Smooth muscle cell of the pulmonary artery (primary cell): ENCODE data around the gene IRF3. TPM values are rescaled to one million over a fixed set of nuclear protein-coding genes. Genes with fewer than 3 reads are reported as not detected.

Source experiments
- total RNA-seq: library from RNA; depleted of rRNA; stranded (reverse); fragments of >200 nt; gene quantifications from 2 replicates; pipeline ENCODE4 v1.2.3, GENCODE V29; 2014

IRF3 gene
- 64.3 and 68.0 TPM in 2 replicates for total RNA-seq

GRCh38 chr19:49665351-49666119 is at the start of gene IRF3, which contains the start of gene BCL2L12:
Gene IRF3, minus strand, starts transcription at chr19:49665857. Its CDS starts 1,019 bp downstream, at chr19:49664838.
Gene BCL2L12, plus strand, starts transcription at chr19:49665933. Its CDS starts 760 bp downstream, at chr19:49666693.

GRCh38 chr19:49690656-49691242 is 25.1 kb upstream of the IRF3 start, which contains the start of gene CPT1C:
Gene CPT1C, plus strand, starts transcription at chr19:49691116. Its CDS starts 1,137 bp downstream, at chr19:49692253.

GRCh38 chr19:49689133-49690078 is 23.7 kb upstream of the IRF3 start, which contains the start of gene ADM5:
Gene ADM5, plus strand, starts transcription at chr19:49689594. Its CDS starts 244 bp downstream, at chr19:49689838.

GRCh38 chr19:49677231-49677900 is 11.7 kb upstream of the IRF3 start, which contains the start of gene PRMT1:
Gene PRMT1, plus strand, starts transcription at chr19:49677271. Its CDS starts 10 bp downstream, at chr19:49677281.

GRCh38 chr19:49641688-49642491 is 23.8 kb downstream of the IRF3 start, which contains the start of gene SCAF1:
Gene SCAF1, plus strand, starts transcription at chr19:49642209. Its CDS starts 2,818 bp downstream, at chr19:49645027.

GRCh38 chr19:49640113-49640898 is 25.4 kb downstream of the IRF3 start, which contains the start of gene RRAS:
Gene RRAS, minus strand, starts transcription at chr19:49640143. Its CDS starts 45 bp downstream, at chr19:49640098.

Other genes with a start within 250 kb of the IRF3 start
- gene PTH2, start 242.4 kb downstream of the IRF3 start, total RNA-seq, result not detected in 2 replicates
- gene GFY, start 240.5 kb downstream of the IRF3 start, total RNA-seq, result not detected in 2 replicates
- 0.17 and 0.20 TPM in 2 replicates for gene SLC17A7, start 224.3 kb downstream of the IRF3 start, total RNA-seq
- 73.1 and 91.4 TPM in 2 replicates for gene PIH1D1, start 214.0 kb downstream of the IRF3 start, total RNA-seq
- gene ALDH16A1, start 212.6 kb downstream of the IRF3 start, total RNA-seq, result 18.3 and 19.8 TPM in 2 replicates
- gene FLT3LG, start 191.6 kb downstream of the IRF3 start, total RNA-seq, result 2.3 and 3.5 TPM in 2 replicates
- gene RPL13A, start 178.2 kb downstream of the IRF3 start, total RNA-seq, result 1,440 and 2,433 TPM in 2 replicates
- 1,074 and 1,489 TPM in 2 replicates for gene RPS11, start 169.4 kb downstream of the IRF3 start, total RNA-seq
- 66.7 and 86.0 TPM in 2 replicates for gene FCGRT, start 153.2 kb downstream of the IRF3 start, total RNA-seq
- 339 and 441 TPM in 2 replicates for gene RCN3, start 137.9 kb downstream of the IRF3 start, total RNA-seq
- 30.8 and 33.4 TPM in 2 replicates for gene NOSIP, start 85.3 kb downstream of the IRF3 start, total RNA-seq
- 0.65 and 0.86 TPM in 2 replicates for gene PRRG2, start 84.5 kb downstream of the IRF3 start, total RNA-seq
- 4.2 and 6.1 TPM in 2 replicates for gene PRR12, start 74.7 kb downstream of the IRF3 start, total RNA-seq
- gene RRAS, start 25.7 kb downstream of the IRF3 start, total RNA-seq, result 82.1 and 88.7 TPM in 2 replicates
- 22.7 and 30.5 TPM in 2 replicates for gene SCAF1, start 23.6 kb downstream of the IRF3 start, total RNA-seq
- gene BCL2L12, start 76 bp upstream of the IRF3 start, total RNA-seq, result 2.7 TPM in 2 replicates
- 205 and 248 TPM in 2 replicates for gene PRMT1, start 11.4 kb upstream of the IRF3 start, total RNA-seq
- 0.36 and 0.52 TPM in 2 replicates for gene ADM5, start 23.7 kb upstream of the IRF3 start, total RNA-seq
- gene CPT1C, start 25.3 kb upstream of the IRF3 start, total RNA-seq, result 24.3 and 29.3 TPM in 2 replicates
- 0.52 TPM in 1 of 2 replicates, not detected in the other for gene TSKS, start 97.4 kb upstream of the IRF3 start, total RNA-seq
- gene AP2A1, start 101.1 kb upstream of the IRF3 start, total RNA-seq, result 145 and 148 TPM in 2 replicates
- gene FUZ, start 147.4 kb upstream of the IRF3 start, total RNA-seq, result 21.3 and 30.7 TPM in 2 replicates
- gene MED25, start 152.4 kb upstream of the IRF3 start, total RNA-seq, result 21.0 and 23.4 TPM in 2 replicates
- 78.2 and 83.5 TPM in 2 replicates for gene PTOV1, start 185.3 kb upstream of the IRF3 start, total RNA-seq
- 28.7 and 45.7 TPM in 2 replicates for gene PNKP, start 201.7 kb upstream of the IRF3 start, total RNA-seq
- 14.1 and 14.3 TPM in 2 replicates for gene AKT1S1, start 211.5 kb upstream of the IRF3 start, total RNA-seq
- 18.6 and 22.7 TPM in 2 replicates for gene TBC1D17, start 211.8 kb upstream of the IRF3 start, total RNA-seq
- 0.13 and 0.23 TPM in 2 replicates for gene IL4I1, start 231.0 kb upstream of the IRF3 start, total RNA-seq